Body of pancreas (tissue), 4 donors: ENCODE results near the gene TMEM63C.

Experiments used
- POLR2A ChIP-seq, 3 donors: fragments of 450-650 bp; IDR thresholded peaks; one replicate each; pipeline ENCODE4 v1.6.1; 2016; ENCODE audit warnings: antibody characterized with exemption in 3 of 3, mild to moderate bottlenecking in 2 of 3
- TF ChIP-seq, protein P1 (sequence below), 7 experiments: fragments of 450-650 bp in 4 of 7; fragments of 200-600 bp in 3 of 7; sonication (generic) in 3 of 7; IDR thresholded peaks; one replicate each; pipeline ENCODE4 v1.5.1; 2016 to 2019; ENCODE audit warnings: antibody characterized with exemption in 7 of 7

DNA sequence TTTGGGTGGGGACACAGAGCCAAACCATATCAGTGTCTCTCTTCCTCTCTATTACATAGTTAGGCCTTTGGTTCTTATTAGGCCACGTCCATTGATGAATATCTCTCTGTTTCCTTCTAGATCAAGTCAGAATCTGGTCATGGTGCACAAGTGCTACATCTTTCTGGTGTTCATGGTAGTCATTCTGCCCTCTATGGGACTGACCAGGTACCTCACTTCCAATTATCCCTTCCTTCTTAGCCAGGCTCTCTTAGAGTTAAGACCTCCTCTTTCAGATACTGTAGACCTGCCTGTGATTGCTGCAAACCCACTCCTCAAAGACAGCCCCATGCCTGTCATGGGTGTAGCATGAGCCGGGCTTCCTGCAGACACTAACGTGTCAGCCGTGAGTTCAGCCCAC lies 64.2 kb downstream of the TMEM63C start:
- TF ChIP-seq, protein P1, sequence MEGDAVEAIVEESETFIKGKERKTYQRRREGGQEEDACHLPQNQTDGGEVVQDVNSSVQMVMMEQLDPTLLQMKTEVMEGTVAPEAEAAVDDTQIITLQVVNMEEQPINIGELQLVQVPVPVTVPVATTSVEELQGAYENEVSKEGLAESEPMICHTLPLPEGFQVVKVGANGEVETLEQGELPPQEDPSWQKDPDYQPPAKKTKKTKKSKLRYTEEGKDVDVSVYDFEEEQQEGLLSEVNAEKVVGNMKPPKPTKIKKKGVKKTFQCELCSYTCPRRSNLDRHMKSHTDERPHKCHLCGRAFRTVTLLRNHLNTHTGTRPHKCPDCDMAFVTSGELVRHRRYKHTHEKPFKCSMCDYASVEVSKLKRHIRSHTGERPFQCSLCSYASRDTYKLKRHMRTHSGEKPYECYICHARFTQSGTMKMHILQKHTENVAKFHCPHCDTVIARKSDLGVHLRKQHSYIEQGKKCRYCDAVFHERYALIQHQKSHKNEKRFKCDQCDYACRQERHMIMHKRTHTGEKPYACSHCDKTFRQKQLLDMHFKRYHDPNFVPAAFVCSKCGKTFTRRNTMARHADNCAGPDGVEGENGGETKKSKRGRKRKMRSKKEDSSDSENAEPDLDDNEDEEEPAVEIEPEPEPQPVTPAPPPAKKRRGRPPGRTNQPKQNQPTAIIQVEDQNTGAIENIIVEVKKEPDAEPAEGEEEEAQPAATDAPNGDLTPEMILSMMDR (IDR thresholded peaks at IDR 0.05) = no peak
- no peak for TF ChIP-seq POLR2A (IDR thresholded peaks at IDR 0.05)
